Left lung (tissue), 10 donors: ENCODE measurements around the gene DSC3. TPM values are rescaled to one million over a fixed set of nuclear protein-coding genes. Genes with fewer than 3 reads are reported as not detected.
A peak's percentile ranks its signal among the peaks of the same experiment; 100 is the strongest.

Experiments
- ATAC-seq: fragments of 200-7000 bp; cut with Tn5 transposase; one replicate; pipeline ENCODE4 v1.9.1; 2020; ENCODE audit warnings: moderate library complexity
- DNase-seq, 4 donors: peaks; one replicate each; pipeline ENCODE4 v3.0.0-alpha.2; 2013 to 2020
- H3K27ac ChIP-seq, 2 donors: fragments of 200-600 bp; sonication (generic) in 1 of 2; one replicate each; pipeline versions ENCODE4 v1.5.0 to v1.8.0; 2020 to 2021
- H3K27me3 ChIP-seq, 2 donors: fragments of 200-600 bp; sonication (generic) in 1 of 2; one replicate each; pipeline versions ENCODE4 v1.5.0 to v1.8.0; 2020 to 2021
- H3K36me3 ChIP-seq, 2 donors: fragments of 200-600 bp; sonication (generic) in 1 of 2; one replicate each; pipeline versions ENCODE4 v1.5.0 to v1.8.0; 2020 to 2021
- H3K4me1 ChIP-seq, 2 donors: fragments of 200-600 bp; one replicate each; pipeline ENCODE4 v1.8.0; 2021
- H3K4me3 ChIP-seq, 2 donors: fragments of 200-600 bp; sonication (generic) in 1 of 2; one replicate each; pipeline versions ENCODE4 v1.5.0 to v1.8.0; 2020 to 2021; ENCODE audit warnings: mild to moderate bottlenecking in 1 of 2
- H3K9me3 ChIP-seq, 2 donors: fragments of 200-600 bp; sonication (generic) in 1 of 2; one replicate each; pipeline versions ENCODE4 v1.5.0 to v1.8.0; 2020 to 2021
- CTCF ChIP-seq, 2 donors: fragments of 200-600 bp; sonication (generic) in 1 of 2; IDR thresholded peaks; one replicate each; pipeline versions ENCODE4 v1.5.0 to v1.8.0; 2021; ENCODE audit warnings: antibody characterized with exemption in 2 of 2
- intact Hi-C, 2 donors: fragments of 100-400 bp; cut with DNase I; formaldehyde crosslinking; loops; one replicate each; pipeline versions ENCODE4 v1.11.2 to v1.14.2; 2022
- polyA plus RNA-seq, 6 donors: library from polyadenylated mRNA; unstranded; fragments of 120-200 nt; gene quantifications; one replicate each; pipeline ENCODE4 v1.2.1, GENCODE V29; 2013; ENCODE audit not compliant: insufficient read length in 6 of 6
- total RNA-seq, 2 donors: library from RNA; stranded (reverse); fragmentation: NEBNext Ultra II Directional; extraction: Animal tissue kit (Norgen Biotek cat#: 25700); gene quantifications; one replicate each; pipeline ENCODE4 v1.2.1, GENCODE V29; 2021
- donor health status: DM: no; HTN: yes; CAD: no.
- donor health status: DM: no; HTN: no; CAD: no.

Gene DSC3
- total and polyA plus RNA-seq, 8 donors, result 0.14 to 0.97 (median 0.30) TPM; not detected in 1

GRCh38 chr18:31010601-31011000, 31.9 kb downstream of the DSC3 start:
- Histone ChIP-seq H3K36me3 (no peaks in the 10 kb centered on the region), H3K27me3 (no peaks in the 10 kb centered on the region), H3K9me3 (no peaks in the 10 kb centered on the region), H3K4me3 (no peak overlapping the region), H3K4me1 (no peaks in the 10 kb centered on the region), H3K27ac (no peak overlapping the region)
- intact Hi-C loops, result no loop called here
- DNase-seq (no peak), ATAC-seq (no peak)
- TF ChIP-seq CTCF (IDR thresholded peaks at IDR 0.05), result no peak

- intact Hi-C loops, result no loop called here
- Histone ChIP-seq H3K27ac (no peak overlapping the region), H3K27me3 (no peaks in the 10 kb centered on the region), H3K9me3 (no peaks in the 10 kb centered on the region), H3K36me3 (no peaks in the 10 kb centered on the region), H3K4me3 (no peak overlapping the region), H3K4me1 (no peaks in the 10 kb centered on the region)
- ATAC-seq (no peak), DNase-seq (no peak)
- TF ChIP-seq CTCF (IDR thresholded peaks at IDR 0.05), result no peak
These were observed 42.5 kb downstream of the DSC3 start for GRCh38 chr18:30999887-31000628.

GRCh38 chr18:30999186-30999585, 43.4 kb downstream of the DSC3 start:
- TF ChIP-seq CTCF (IDR thresholded peaks at IDR 0.05), result no peak
- intact Hi-C loops, result no loop called here
- Histone ChIP-seq H3K27ac (no peak overlapping the region), H3K4me3 (no peak overlapping the region), H3K4me1 (no peaks in the 10 kb centered on the region), H3K36me3 (no peaks in the 10 kb centered on the region), H3K9me3 (no peaks in the 10 kb centered on the region), H3K27me3 (no peaks in the 10 kb centered on the region)
- ATAC-seq (no peak), DNase-seq (peak in 1 of 4 donors; percentile 2)

GRCh38 chr18:30997223-30997622, 45.3 kb downstream of the DSC3 start:
- no peaks in the 10 kb centered on the region for H3K36me3 ChIP-seq
- TF ChIP-seq CTCF (IDR thresholded peaks at IDR 0.05), result no peak
- DNase-seq (no peak), ATAC-seq (no peak)
- no peaks in the 10 kb centered on the region for H3K9me3 ChIP-seq
- H3K4me3 ChIP-seq, result no peak overlapping the region
- H3K27me3 ChIP-seq, result no peaks in the 10 kb centered on the region
- H3K27ac ChIP-seq, result no peak overlapping the region
- no peaks in the 10 kb centered on the region for H3K4me1 ChIP-seq
- intact Hi-C loops, result no loop called here

- Histone ChIP-seq H3K36me3 (no peaks in the 10 kb centered on the region), H3K4me3 (no peak overlapping the region), H3K27ac (no peak overlapping the region), H3K27me3 (no peaks in the 10 kb centered on the region), H3K4me1 (no peaks in the 10 kb centered on the region), H3K9me3 (no peaks in the 10 kb centered on the region)
- ATAC-seq (no peak), DNase-seq (no peak)
- no peak for TF ChIP-seq CTCF (IDR thresholded peaks at IDR 0.05)
- intact Hi-C loops, result no loop called here
These were observed 50.3 kb downstream of the DSC3 start for GRCh38 chr18:30992231-30992630.
